ENCODE measurements around the gene BANF1. TPM values are rescaled to one million over a fixed set of nuclear protein-coding genes. Genes with fewer than 3 reads are reported as not detected.
A peak's percentile ranks its signal among the peaks of the same experiment; 100 is the strongest.

Gene BANF1
- total and polyA plus RNA-seq, 9 of the 15 experiments (the other 6 are each of a cell fraction or from before 2014, with no cell fraction given), result 108 to 651 (median 263) TPM

- TF ChIP-seq CHD7 (IDR thresholded peaks at IDR 0.05; ENCODE audit: low read depth, low read length) (no peak), CREB3 (tag; conservative IDR thresholded peaks at IDR 0.05; ENCODE audit: low read depth) (peak; percentile 84), RNF2 (IDR thresholded peaks at IDR 0.05) (peak; percentile 79), ZNF23 (CRISPR knock-in tag; IDR thresholded peaks at IDR 0.05) (no peak), ZNF143 (CRISPR knock-in tag; IDR thresholded peaks at IDR 0.05) (peak; percentile 46; the same call in 1 of the 2 replicates), E2F1 (CRISPR knock-in tag; IDR thresholded peaks at IDR 0.05) (peak; percentile 25; the same call in 1 of the 2 replicates), ZNF165 (CRISPR knock-in tag; IDR thresholded peaks at IDR 0.05; ENCODE audit: borderline replicate concordance) (peak; percentile 35; the same call in 1 of the 2 replicates), RBM25 (IDR thresholded peaks at IDR 0.05; ENCODE audit: low read depth, low read length, severe bottlenecking) (peak; percentile 22), ERF (CRISPR knock-in tag; IDR thresholded peaks at IDR 0.05) (no peak), POLR2AphosphoS5 (IDR thresholded peaks at IDR 0.05; ENCODE audit: control insufficient read depth, insufficient read depth, low read depth, low read length) (peak; percentile 68), E2F6 (IDR thresholded peaks at IDR 0.05; ENCODE audit: borderline replicate concordance in 1 of 2, extremely low read depth in 1 of 2, insufficient read depth in 1 of 2, insufficient read length in 1 of 2, low read depth in 1 of 2, low read length in 1 of 2, poor library complexity in 1 of 2, severe bottlenecking in 1 of 2) (peak; percentile 70 to 72), MTA2 (IDR thresholded peaks at IDR 0.05; ENCODE audit: low read depth) (peak; percentile 73)
These were observed at the start of gene BANF1, which contains the start of gene EIF1AD (continued) for GRCh38 chr11:66001942-66002647.
